WTC11 (cell line): ENCODE measurements around the gene CD247. TPM values are rescaled to one million over a fixed set of nuclear protein-coding genes. Genes with fewer than 3 reads are reported as not detected.

Experiments
- ATAC-seq: fragments of 200-7000 bp; cut with Tn5 transposase; 2 replicates; pipeline ENCODE4 v1.10.0; 2021; ENCODE audit warnings: mild to moderate bottlenecking, moderate library complexity
- CTCF ChIA-PET: fragments of 300-600 bp; sonication (Branson Sonifier 250); formaldehyde crosslinking; loops from one replicate; lab custom pipeline; 2021; ENCODE audit warnings: antibody characterized with exemption; lab: Charles Lee
- POLR2A ChIA-PET: fragments of 350-600 bp; sonication (Branson Sonifier 250); formaldehyde crosslinking; loops from one replicate; lab custom pipeline; 2021; ENCODE audit warnings: antibody characterized with exemption; lab: Charles Lee
- DNase-seq: peaks from one replicate; pipeline ENCODE4 v3.0.0; 2021; ENCODE audit warnings: low spot score
- H3K27ac Mint-ChIP-seq: 2 replicates; pipeline ENCODE4 v1.8.0; 2021; ENCODE audit warnings: mixed read lengths
- H3K27me3 Mint-ChIP-seq: 2 replicates; pipeline ENCODE4 v1.8.0; 2021; ENCODE audit warnings: low read depth, mild to moderate bottlenecking, moderate library complexity, mixed read lengths
- H3K36me3 Mint-ChIP-seq: 2 replicates; pipeline ENCODE4 v1.8.0; 2021; ENCODE audit warnings: mixed read lengths
- H3K4me1 Mint-ChIP-seq: 2 replicates; pipeline ENCODE4 v1.8.0; 2022; ENCODE audit warnings: mixed read lengths
- H3K4me3 Mint-ChIP-seq: 2 replicates; pipeline ENCODE4 v1.8.0; 2021; ENCODE audit warnings: mild to moderate bottlenecking, moderate library complexity, mixed read lengths
- H3K9me3 Mint-ChIP-seq: 2 replicates; pipeline ENCODE4 v1.8.0; 2021; ENCODE audit warnings: mixed read lengths
- GABPB1 ChIP-seq: sonication (generic); formaldehyde crosslinking; IDR thresholded peaks from 2 replicates; pipeline ENCODE4 v1.8.1; 2023; ENCODE audit warnings: mild to moderate bottlenecking, missing genetic modification reagents
- KAT7 ChIP-seq: sonication (generic); formaldehyde crosslinking; IDR thresholded peaks from 2 replicates; pipeline ENCODE4 v1.8.1; 2023; ENCODE audit warnings: missing genetic modification reagents, mild to moderate bottlenecking, borderline replicate concordance
- NR2C2 ChIP-seq: sonication (generic); formaldehyde crosslinking; IDR thresholded peaks from 2 replicates; pipeline ENCODE4 v1.8.0; 2022; ENCODE audit warnings: mild to moderate bottlenecking, missing genetic modification reagents
- OVOL2 ChIP-seq: fragments of 250-450 bp; sonication (Bioruptor Pico); IDR thresholded peaks from 2 replicates; pipeline ENCODE4 v1.9.0; 2021; ENCODE audit warnings: mild to moderate bottlenecking, borderline replicate concordance
- RORB ChIP-seq: fragments of 250-450 bp; sonication (Bioruptor Pico); IDR thresholded peaks from 2 replicates; pipeline ENCODE4 v1.9.0; 2021; ENCODE audit warnings: mild to moderate bottlenecking
- SMAD3 ChIP-seq: sonication (generic); formaldehyde crosslinking; IDR thresholded peaks from 2 replicates; pipeline ENCODE4 v1.8.0; 2022; ENCODE audit warnings: missing genetic modification reagents, mild to moderate bottlenecking, borderline replicate concordance
- SOX15 ChIP-seq: fragments of 250-450 bp; sonication (Bioruptor Pico); IDR thresholded peaks from 2 replicates; pipeline ENCODE4 v1.9.0; 2021; ENCODE audit warnings: mild to moderate bottlenecking
- TEAD4 ChIP-seq: sonication (generic); formaldehyde crosslinking; IDR thresholded peaks from 2 replicates; pipeline ENCODE4 v1.8.0; 2022; ENCODE audit warnings: mild to moderate bottlenecking, missing genetic modification reagents
- ZBTB21 ChIP-seq: sonication (generic); formaldehyde crosslinking; IDR thresholded peaks from 2 replicates; pipeline ENCODE4 v1.8.1; 2023; ENCODE audit warnings: mild to moderate bottlenecking, missing genetic modification reagents, borderline replicate concordance
- ZNF232 ChIP-seq: sonication (generic); formaldehyde crosslinking; IDR thresholded peaks from 2 replicates; pipeline ENCODE4 v1.8.0; 2022; ENCODE audit warnings: mild to moderate bottlenecking, missing genetic modification reagents
- ZNF396 ChIP-seq: fragments of 250-450 bp; sonication (Bioruptor Pico); IDR thresholded peaks from 2 replicates; pipeline ENCODE4 v1.8.0; 2021; ENCODE audit warnings: mild to moderate bottlenecking, moderate library complexity, borderline replicate concordance
- ZNF416 ChIP-seq: fragments of 250-450 bp; sonication (Bioruptor Pico); IDR thresholded peaks from 2 replicates; pipeline ENCODE4 v1.9.0; 2021; ENCODE audit warnings: mild to moderate bottlenecking, inconsistent platforms
- total RNA-seq: library from RNA; stranded (reverse); gene quantifications from 3 replicates; pipeline ENCODE4 v1.2.3, GENCODE V29; 2021
- TF ChIP-seq, protein P1 (sequence below): sonication (generic); formaldehyde crosslinking; IDR thresholded peaks from 2 replicates; pipeline ENCODE4 v1.8.0; 2023; ENCODE audit warnings: missing genetic modification reagents
- TF ChIP-seq, protein P2 (sequence below): sonication (generic); formaldehyde crosslinking; IDR thresholded peaks from 2 replicates; pipeline ENCODE4 v1.8.1; 2023; ENCODE audit warnings: mild to moderate bottlenecking, missing genetic modification reagents
- TF ChIP-seq, protein P3 (sequence below): sonication (generic); formaldehyde crosslinking; IDR thresholded peaks from 2 replicates; pipeline ENCODE4 v1.8.1; 2022; ENCODE audit warnings: missing genetic modification reagents, borderline replicate concordance
- TF ChIP-seq, protein P4 (sequence below): fragments of 250-450 bp; sonication (Bioruptor Pico); IDR thresholded peaks from 2 replicates; pipeline ENCODE4 v2.1.2; 2022; ENCODE audit warnings: mild to moderate bottlenecking, moderate library complexity
- TF ChIP-seq, protein P5 (sequence below): sonication (generic); formaldehyde crosslinking; IDR thresholded peaks from 2 replicates; pipeline ENCODE4 v1.8.1; 2022; ENCODE audit warnings: low read depth, missing genetic modification reagents, borderline replicate concordance
- TF ChIP-seq, protein P6 (sequence below): fragments of 250-450 bp; sonication (Bioruptor Pico); conservative IDR thresholded peaks from 2 replicates; pipeline ENCODE4 v1.9.0; 2021; ENCODE audit warnings: mild to moderate bottlenecking
- TF ChIP-seq, protein P7 (sequence below): sonication (generic); formaldehyde crosslinking; IDR thresholded peaks from 2 replicates; pipeline ENCODE4 v1.8.1; 2023; ENCODE audit warnings: mild to moderate bottlenecking, missing genetic modification reagents

The CD247 gene
- total RNA-seq, 1 experiment from 2014 or later = 1.8 TPM

DNA sequence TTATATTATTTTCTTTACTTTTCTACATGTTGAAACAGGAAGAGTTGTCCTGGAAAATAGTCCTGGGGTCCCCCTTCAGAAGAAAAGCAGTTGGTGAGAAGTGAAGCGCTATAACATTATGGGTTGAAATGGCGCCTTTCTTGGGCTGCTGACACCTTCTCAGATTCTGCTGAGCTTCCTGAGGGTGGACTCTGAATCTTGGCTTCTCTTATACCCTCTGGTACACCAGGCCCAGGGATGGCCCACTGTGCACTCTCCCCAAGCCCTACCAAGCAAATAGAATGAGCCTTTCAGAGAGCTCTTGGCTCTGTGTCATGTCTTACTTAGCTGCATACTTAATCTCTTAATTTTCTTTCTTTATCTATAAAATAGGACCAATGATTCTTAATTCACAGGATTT is 42.3 kb downstream of the CD247 start:
- no peak for ATAC-seq
- peaks cover 12% of the 10 kb centered on the region for H3K4me1 Mint-ChIP-seq
- H3K4me3 Mint-ChIP-seq = no peak overlapping the region
- ChIA-PET CTCF (no interaction called here), POLR2A (no interaction called here)
- H3K27ac Mint-ChIP-seq = no peak overlapping the region
- peaks cover 6% of the 10 kb centered on the region for H3K9me3 Mint-ChIP-seq
- no peaks in the 10 kb centered on the region; the same call in 1 of the 2 replicates for H3K27me3 Mint-ChIP-seq
- no peak for DNase-seq
- TF ChIP-seq, protein P1, sequence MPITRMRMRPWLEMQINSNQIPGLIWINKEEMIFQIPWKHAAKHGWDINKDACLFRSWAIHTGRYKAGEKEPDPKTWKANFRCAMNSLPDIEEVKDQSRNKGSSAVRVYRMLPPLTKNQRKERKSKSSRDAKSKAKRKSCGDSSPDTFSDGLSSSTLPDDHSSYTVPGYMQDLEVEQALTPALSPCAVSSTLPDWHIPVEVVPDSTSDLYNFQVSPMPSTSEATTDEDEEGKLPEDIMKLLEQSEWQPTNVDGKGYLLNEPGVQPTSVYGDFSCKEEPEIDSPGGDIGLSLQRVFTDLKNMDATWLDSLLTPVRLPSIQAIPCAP (CRISPR knock-in tag) = no peak
- no peak for TF ChIP-seq ZNF396
- no peak for TF ChIP-seq NR2C2 (CRISPR knock-in tag)
- TF ChIP-seq SMAD3 (CRISPR knock-in tag) = no peak
- TF ChIP-seq ZBTB21 = no peak
- TF ChIP-seq, protein P2, sequence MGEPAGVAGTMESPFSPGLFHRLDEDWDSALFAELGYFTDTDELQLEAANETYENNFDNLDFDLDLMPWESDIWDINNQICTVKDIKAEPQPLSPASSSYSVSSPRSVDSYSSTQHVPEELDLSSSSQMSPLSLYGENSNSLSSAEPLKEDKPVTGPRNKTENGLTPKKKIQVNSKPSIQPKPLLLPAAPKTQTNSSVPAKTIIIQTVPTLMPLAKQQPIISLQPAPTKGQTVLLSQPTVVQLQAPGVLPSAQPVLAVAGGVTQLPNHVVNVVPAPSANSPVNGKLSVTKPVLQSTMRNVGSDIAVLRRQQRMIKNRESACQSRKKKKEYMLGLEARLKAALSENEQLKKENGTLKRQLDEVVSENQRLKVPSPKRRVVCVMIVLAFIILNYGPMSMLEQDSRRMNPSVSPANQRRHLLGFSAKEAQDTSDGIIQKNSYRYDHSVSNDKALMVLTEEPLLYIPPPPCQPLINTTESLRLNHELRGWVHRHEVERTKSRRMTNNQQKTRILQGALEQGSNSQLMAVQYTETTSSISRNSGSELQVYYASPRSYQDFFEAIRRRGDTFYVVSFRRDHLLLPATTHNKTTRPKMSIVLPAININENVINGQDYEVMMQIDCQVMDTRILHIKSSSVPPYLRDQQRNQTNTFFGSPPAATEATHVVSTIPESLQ = no peak
- TF ChIP-seq, protein P3, sequence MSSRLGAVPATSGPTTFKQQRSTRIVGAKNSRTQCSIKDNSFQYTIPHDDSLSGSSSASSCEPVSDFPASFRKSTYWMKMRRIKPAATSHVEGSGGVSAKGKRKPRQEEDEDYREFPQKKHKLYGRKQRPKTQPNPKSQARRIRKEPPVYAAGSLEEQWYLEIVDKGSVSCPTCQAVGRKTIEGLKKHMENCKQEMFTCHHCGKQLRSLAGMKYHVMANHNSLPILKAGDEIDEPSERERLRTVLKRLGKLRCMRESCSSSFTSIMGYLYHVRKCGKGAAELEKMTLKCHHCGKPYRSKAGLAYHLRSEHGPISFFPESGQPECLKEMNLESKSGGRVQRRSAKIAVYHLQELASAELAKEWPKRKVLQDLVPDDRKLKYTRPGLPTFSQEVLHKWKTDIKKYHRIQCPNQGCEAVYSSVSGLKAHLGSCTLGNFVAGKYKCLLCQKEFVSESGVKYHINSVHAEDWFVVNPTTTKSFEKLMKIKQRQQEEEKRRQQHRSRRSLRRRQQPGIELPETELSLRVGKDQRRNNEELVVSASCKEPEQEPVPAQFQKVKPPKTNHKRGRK (CRISPR knock-in tag) = no peak
- TF ChIP-seq, protein P4, sequence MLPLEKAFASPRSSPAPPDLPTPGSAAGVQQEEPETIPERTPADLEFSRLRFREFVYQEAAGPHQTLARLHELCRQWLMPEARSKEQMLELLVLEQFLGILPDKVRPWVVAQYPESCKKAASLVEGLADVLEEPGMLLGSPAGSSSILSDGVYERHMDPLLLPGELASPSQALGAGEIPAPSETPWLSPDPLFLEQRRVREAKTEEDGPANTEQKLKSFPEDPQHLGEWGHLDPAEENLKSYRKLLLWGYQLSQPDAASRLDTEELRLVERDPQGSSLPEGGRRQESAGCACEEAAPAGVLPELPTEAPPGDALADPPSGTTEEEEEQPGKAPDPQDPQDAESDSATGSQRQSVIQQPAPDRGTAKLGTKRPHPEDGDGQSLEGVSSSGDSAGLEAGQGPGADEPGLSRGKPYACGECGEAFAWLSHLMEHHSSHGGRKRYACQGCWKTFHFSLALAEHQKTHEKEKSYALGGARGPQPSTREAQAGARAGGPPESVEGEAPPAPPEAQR (CRISPR knock-in tag) = no peak
- TF ChIP-seq, protein P5, sequence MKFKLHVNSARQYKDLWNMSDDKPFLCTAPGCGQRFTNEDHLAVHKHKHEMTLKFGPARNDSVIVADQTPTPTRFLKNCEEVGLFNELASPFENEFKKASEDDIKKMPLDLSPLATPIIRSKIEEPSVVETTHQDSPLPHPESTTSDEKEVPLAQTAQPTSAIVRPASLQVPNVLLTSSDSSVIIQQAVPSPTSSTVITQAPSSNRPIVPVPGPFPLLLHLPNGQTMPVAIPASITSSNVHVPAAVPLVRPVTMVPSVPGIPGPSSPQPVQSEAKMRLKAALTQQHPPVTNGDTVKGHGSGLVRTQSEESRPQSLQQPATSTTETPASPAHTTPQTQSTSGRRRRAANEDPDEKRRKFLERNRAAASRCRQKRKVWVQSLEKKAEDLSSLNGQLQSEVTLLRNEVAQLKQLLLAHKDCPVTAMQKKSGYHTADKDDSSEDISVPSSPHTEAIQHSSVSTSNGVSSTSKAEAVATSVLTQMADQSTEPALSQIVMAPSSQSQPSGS = no peak
- no peak for TF ChIP-seq ZNF232 (CRISPR knock-in tag)
- TF ChIP-seq ZNF416 (CRISPR knock-in tag) = no peak
- TF ChIP-seq, protein P6, sequence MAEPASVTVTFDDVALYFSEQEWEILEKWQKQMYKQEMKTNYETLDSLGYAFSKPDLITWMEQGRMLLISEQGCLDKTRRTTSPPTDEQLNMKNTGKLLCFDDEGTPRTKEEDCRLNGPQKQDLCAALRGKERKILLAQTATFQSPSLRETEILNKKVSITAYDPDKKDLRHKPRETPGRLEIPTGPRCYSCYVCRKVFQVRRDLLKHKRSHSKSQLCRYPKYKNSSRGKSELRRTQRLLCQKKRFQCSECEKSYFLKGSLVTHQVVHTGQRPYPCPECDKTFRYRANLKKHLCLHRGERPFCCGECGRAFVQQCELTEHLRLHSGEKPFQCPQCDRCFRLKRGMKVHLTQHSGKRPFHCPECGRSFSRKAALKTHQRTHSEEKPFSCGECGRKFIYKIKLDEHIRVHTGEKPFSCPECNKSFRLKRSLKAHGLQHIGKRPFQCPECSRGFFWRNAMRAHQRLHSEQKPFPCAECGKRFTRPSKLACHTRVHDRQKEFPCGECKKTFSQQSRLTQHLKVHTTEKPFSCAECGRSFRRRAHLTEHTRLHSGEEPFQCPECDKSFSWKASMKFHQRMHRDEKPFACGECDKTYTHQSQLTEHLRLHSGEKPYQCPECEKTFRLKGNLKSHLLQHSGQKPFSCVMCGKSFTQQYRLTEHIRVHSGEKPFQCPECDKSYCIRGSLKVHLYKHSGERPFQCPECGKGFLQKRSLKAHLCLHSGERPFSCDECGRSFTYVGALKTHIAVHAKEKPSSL (CRISPR knock-in tag) = no peak
- no peak for TF ChIP-seq GABPB1
- TF ChIP-seq, protein P7, sequence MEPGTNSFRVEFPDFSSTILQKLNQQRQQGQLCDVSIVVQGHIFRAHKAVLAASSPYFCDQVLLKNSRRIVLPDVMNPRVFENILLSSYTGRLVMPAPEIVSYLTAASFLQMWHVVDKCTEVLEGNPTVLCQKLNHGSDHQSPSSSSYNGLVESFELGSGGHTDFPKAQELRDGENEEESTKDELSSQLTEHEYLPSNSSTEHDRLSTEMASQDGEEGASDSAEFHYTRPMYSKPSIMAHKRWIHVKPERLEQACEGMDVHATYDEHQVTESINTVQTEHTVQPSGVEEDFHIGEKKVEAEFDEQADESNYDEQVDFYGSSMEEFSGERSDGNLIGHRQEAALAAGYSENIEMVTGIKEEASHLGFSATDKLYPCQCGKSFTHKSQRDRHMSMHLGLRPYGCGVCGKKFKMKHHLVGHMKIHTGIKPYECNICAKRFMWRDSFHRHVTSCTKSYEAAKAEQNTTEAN (CRISPR knock-in tag) = no peak
- TF ChIP-seq OVOL2 (CRISPR knock-in tag) = no peak
- no peak for TF ChIP-seq TEAD4 (CRISPR knock-in tag)
- no peak for TF ChIP-seq SOX15 (CRISPR knock-in tag)
- no peak for TF ChIP-seq KAT7 (CRISPR knock-in tag)
- no peak for TF ChIP-seq RORB
- peaks cover 4% of the 10 kb centered on the region; the same call in 1 of the 2 replicates for H3K36me3 Mint-ChIP-seq
